ENCODE results near the gene EPS8L3.

GRCh38 chr1:109786531-109787021 lies 22.9 kb upstream of the EPS8L3 start:
- TF ChIP-seq POLR2A (IDR thresholded peaks at IDR 0.05) (no peak), CTCF (IDR thresholded peaks at IDR 0.05 in 4 of 5, conservative IDR thresholded peaks at IDR 0.05 in 1 of 5) (no peak)
